Hepatocyte (in vitro differentiated cells): ENCODE data around the gene ABCA5. TPM values are rescaled to one million over a fixed set of nuclear protein-coding genes. Genes with fewer than 3 reads are reported as not detected.

Source experiments
- DNase-seq: peaks from one replicate; pipeline ENCODE4 v3.0.0-alpha.2; 2016; ENCODE audit warnings: low spot score
- H2AFZ ChIP-seq: fragments of 200-600 bp; sonication (generic); 2 replicates; pipeline ENCODE4 v1.6.0; 2016; ENCODE audit warnings: antibody characterized with exemption, mild to moderate bottlenecking
- H3K27ac ChIP-seq: fragments of 200-600 bp; sonication (generic); 2 replicates; pipeline ENCODE4 v1.5.1; 2016; ENCODE audit warnings: mild to moderate bottlenecking
- H3K27me3 ChIP-seq: fragments of 200-600 bp; sonication (generic); 2 replicates; pipeline ENCODE4 v1.6.1; 2016
- H3K36me3 ChIP-seq: fragments of 200-600 bp; sonication (generic); replicated peaks from 2 replicates; pipeline ENCODE4 v1.5.1; 2016; ENCODE audit warnings: low read depth; ENCODE audit not compliant: insufficient read depth
- H3K4me1 ChIP-seq: fragments of 200-600 bp; sonication (generic); 2 replicates; pipeline ENCODE4 v1.5.1; 2016; ENCODE audit warnings: mild to moderate bottlenecking, moderate library complexity; ENCODE audit not compliant: insufficient read depth
- H3K4me2 ChIP-seq: fragments of 200-600 bp; sonication (generic); 2 replicates; pipeline ENCODE4 v1.6.0; 2016
- H3K4me3 ChIP-seq: fragments of 200-600 bp; sonication (generic); 2 replicates; pipeline ENCODE4 v1.5.1; 2016; ENCODE audit warnings: mild to moderate bottlenecking
- H3K79me2 ChIP-seq: fragments of 200-600 bp; sonication (generic); 2 replicates; pipeline ENCODE4 v1.6.0; 2017; ENCODE audit warnings: mild to moderate bottlenecking
- H3K9me2 ChIP-seq: fragments of 200-600 bp; sonication (generic); replicated peaks from 2 replicates; pipeline ENCODE4 v1.6.0; 2017; ENCODE audit warnings: mild to moderate bottlenecking; ENCODE audit not compliant: insufficient read depth
- H3K9me3 ChIP-seq: fragments of 200-600 bp; sonication (generic); 2 replicates; pipeline ENCODE4 v1.5.1; 2016; ENCODE audit warnings: low read depth, mild to moderate bottlenecking
- H4K20me1 ChIP-seq: fragments of 200-600 bp; sonication (generic); 2 replicates; pipeline ENCODE4 v1.6.0; 2016; ENCODE audit warnings: mild to moderate bottlenecking; ENCODE audit not compliant: insufficient read depth, poor library complexity, severe bottlenecking
- CTCF ChIP-seq: fragments of 200-600 bp; sonication (generic); IDR thresholded peaks from 2 replicates; pipeline ENCODE4 v1.5.1; 2016; ENCODE audit warnings: antibody characterized with exemption, mild to moderate bottlenecking; ENCODE audit not compliant: poor library complexity
- EZH2 ChIP-seq: fragments of 200-600 bp; sonication (generic); IDR thresholded peaks from 2 replicates; pipeline ENCODE4 v1.6.1; 2016; ENCODE audit warnings: antibody characterized with exemption, mild to moderate bottlenecking, borderline replicate concordance
- EZH2phosphoT487 ChIP-seq: fragments of 200-600 bp; sonication (generic); IDR thresholded peaks from one replicate; pipeline ENCODE4 v1.6.1; 2018; ENCODE audit warnings: antibody characterized with exemption, mild to moderate bottlenecking, low read depth, moderate library complexity; ENCODE audit not compliant: unreplicated experiment, severe bottlenecking
- WGBS: methylation state at CpG from one replicate; pipeline ENCODE4 v1.1.6; 2016; ENCODE audit warnings: low lambda C conversion rate; ENCODE audit errors: missing lambda C conversion rate; 5-methylcytosine and 5-hydroxymethylcytosine counted together
- polyA plus RNA-seq: library from polyadenylated mRNA; unstranded; fragments of >200 nt; fragmentation: Nextera tagmentation; extraction: Ambion mirVana; gene quantifications from 2 replicates; pipeline ENCODE4 v1.2.1, GENCODE V29; 2016
- total RNA-seq: library from RNA; depleted of rRNA; stranded (reverse); fragments of >200 nt; gene quantifications from 2 replicates; pipeline ENCODE4 v1.2.3, GENCODE V29; 2014

ABCA5 gene
- total and polyA plus RNA-seq, 2 experiments from 2014 or later = 22.4 to 59.8 TPM

GRCh38 chr17:69267219-69267618, 59.7 kb downstream of the ABCA5 start:
- H3K36me3 ChIP-seq = no peaks in the 10 kb centered on the region
- H3K4me3 ChIP-seq = no peak overlapping the region
- no peak for DNase-seq
- 86% methylated on average over 3 of the region's 3 CpGs for WGBS
- H3K79me2 ChIP-seq = no peaks in the 10 kb centered on the region
- no peaks in the 10 kb centered on the region for H3K9me3 ChIP-seq
- TF ChIP-seq EZH2phosphoT487 = no peak
- TF ChIP-seq CTCF = no peak
- TF ChIP-seq EZH2 = no peak
- no peaks in the 10 kb centered on the region for H3K27me3 ChIP-seq
- peaks cover 3% of the 10 kb centered on the region for H3K4me1 ChIP-seq
- H4K20me1 ChIP-seq = no peaks in the 10 kb centered on the region
- H3K27ac ChIP-seq = no peak overlapping the region
- no peaks in the 10 kb centered on the region for H3K9me2 ChIP-seq
- no peak overlapping the region for H3K4me2 ChIP-seq
- no peak overlapping the region for H2AFZ ChIP-seq

GRCh38 chr17:69265873-69266272, 61.1 kb downstream of the ABCA5 start:
- WGBS = 89% methylated on average over 1 of the region's 1 CpG
- no peak overlapping the region for H3K4me3 ChIP-seq
- no peaks in the 10 kb centered on the region for H3K36me3 ChIP-seq
- H3K27ac ChIP-seq = no peak overlapping the region
- no peaks in the 10 kb centered on the region for H3K27me3 ChIP-seq
- H3K4me2 ChIP-seq = no peak overlapping the region
- H2AFZ ChIP-seq = no peak overlapping the region
- no peaks in the 10 kb centered on the region for H3K79me2 ChIP-seq
- H3K4me1 ChIP-seq = peaks cover 3% of the 10 kb centered on the region
- DNase-seq = no peak
- no peaks in the 10 kb centered on the region for H3K9me2 ChIP-seq
- no peaks in the 10 kb centered on the region for H3K9me3 ChIP-seq
- no peak for TF ChIP-seq EZH2
- no peaks in the 10 kb centered on the region for H4K20me1 ChIP-seq

- Histone ChIP-seq H3K4me2 (no peak overlapping the region), H3K4me1 (no peaks in the 10 kb centered on the region), H3K79me2 (no peaks in the 10 kb centered on the region), H3K4me3 (no peak overlapping the region), H2AFZ (no peak overlapping the region), H3K36me3 (no peaks in the 10 kb centered on the region), H3K27ac (no peak overlapping the region), H3K27me3 (no peaks in the 10 kb centered on the region), H3K9me2 (no peaks in the 10 kb centered on the region), H4K20me1 (no peaks in the 10 kb centered on the region), H3K9me3 (no peaks in the 10 kb centered on the region)
- DNase-seq = no peak
- WGBS = 70% methylated on average over 1 of the region's 1 CpG
- TF ChIP-seq EZH2phosphoT487 (no peak), EZH2 (no peak), CTCF (no peak)
Measured at GRCh38 chr17:69254187-69254586, 72.7 kb downstream of the ABCA5 start.

GRCh38 chr17:69250641-69251040, 76.3 kb downstream of the ABCA5 start:
- no peaks in the 10 kb centered on the region for H3K36me3 ChIP-seq
- H2AFZ ChIP-seq = no peak overlapping the region
- H3K4me3 ChIP-seq = no peak overlapping the region
- DNase-seq = no peak
- H3K4me1 ChIP-seq = no peaks in the 10 kb centered on the region
- H4K20me1 ChIP-seq = no peaks in the 10 kb centered on the region
- no peaks in the 10 kb centered on the region for H3K9me2 ChIP-seq
- H3K27me3 ChIP-seq = no peaks in the 10 kb centered on the region
- TF ChIP-seq EZH2 = no peak
- no peak for TF ChIP-seq EZH2phosphoT487
- no peak for TF ChIP-seq CTCF
- no peaks in the 10 kb centered on the region for H3K79me2 ChIP-seq
- H3K4me2 ChIP-seq = no peak overlapping the region
- WGBS = 80% methylated on average over 4 of the region's 4 CpGs
- H3K9me3 ChIP-seq = no peaks in the 10 kb centered on the region
- H3K27ac ChIP-seq = no peak overlapping the region
